CD4-positive, alpha-beta T cell treated with Interleukin-4 for 1 hour (primary cell): ENCODE data around the gene GPR107.

Experiments
- DNase-seq, 2 donors: peaks; one replicate each; pipeline ENCODE4 v3.0.0-alpha.2; 2020 to 2022

GPR107 gene

GRCh38 chr9:130028493-130029222, 25.0 kb upstream of the GPR107 start:
- DNase-seq: no peak

GRCh38 chr9:130029223-130029973, 24.3 kb upstream of the GPR107 start:
- DNase-seq: no peak

GRCh38 chr9:130030651-130031127, 23.0 kb upstream of the GPR107 start:
- peak in 1 of 2 donors; percentile 40 for DNase-seq

- no peak for DNase-seq
These were observed 19.1 kb upstream of the GPR107 start for GRCh38 chr9:130034570-130034969.

- DNase-seq: peak in 1 of 2 donors; percentile 49
These were observed 17.6 kb upstream of the GPR107 start for GRCh38 chr9:130036099-130036498.

- peak; percentile 49 to 63 for DNase-seq
These were observed 14.1 kb upstream of the GPR107 start for GRCh38 chr9:130039528-130040147.

GRCh38 chr9:130040984-130041647, 12.6 kb upstream of the GPR107 start:
- DNase-seq: no peak

- no peak for DNase-seq
These were observed 11.9 kb upstream of the GPR107 start for GRCh38 chr9:130041648-130042405.

- no peak for DNase-seq
These were observed 11.3 kb upstream of the GPR107 start for GRCh38 chr9:130042406-130042884.

GRCh38 chr9:130042885-130043653, 10.6 kb upstream of the GPR107 start, which contains the start of gene FNBP1:
Gene FNBP1, minus strand, starts transcription at chr9:130043189. Its CDS starts 214 bp downstream, at chr9:130042975.
- DNase-seq: peak; percentile 80 to 86

- DNase-seq: no peak
These were observed 9.8 kb upstream of the GPR107 start for GRCh38 chr9:130043654-130044623.

- no peak for DNase-seq
These were observed 7.8 kb upstream of the GPR107 start for GRCh38 chr9:130045725-130046450.

- no peak for DNase-seq
These were observed 4.1 kb upstream of the GPR107 start for GRCh38 chr9:130049431-130050210.

GRCh38 chr9:130050462-130050861, 3.2 kb upstream of the GPR107 start:
- no peak for DNase-seq

GRCh38 chr9:130051855-130052254, 1.9 kb upstream of the GPR107 start:
- DNase-seq: no peak

- no peak for DNase-seq
These were observed 600 bp upstream of the GPR107 start for GRCh38 chr9:130053109-130053503.

- DNase-seq: no peak
These were observed 650 bp downstream of the GPR107 start for GRCh38 chr9:130054325-130054786.

GRCh38 chr9:130054820-130055219, 1.1 kb downstream of the GPR107 start:
- DNase-seq: no peak
